IMR-90 (cell line): ENCODE data around the gene TEKT5. TPM values are rescaled to one million over a fixed set of nuclear protein-coding genes. Genes with fewer than 3 reads are reported as not detected.
"Not testable (repeated sequence)": the region's sequence is repeated elsewhere in the genome, so short reads cannot be mapped to it uniquely, and the experiment has no call there.

ENCODE experiments used
- ATAC-seq: fragments of 200-7000 bp; cut with Tn5 transposase; 2 replicates; pipeline ENCODE4 v1.9.1; 2020; ENCODE audit warnings: low read depth, mild to moderate bottlenecking, moderate library complexity
- BruUV-seq: library from RNA; stranded (reverse); fragments of 400-500 nt; replicated peaks from 2 replicates; lab custom pipeline; 2021; lab: Mats Ljungman, UMichigan
- CTCF ChIA-PET: fragments of 300-600 bp; formaldehyde crosslinking; extraction: SDS; loops from one replicate; lab custom pipeline; 2021; ENCODE audit warnings: antibody characterized with exemption; lab: Yijun Ruan, JAX
- POLR2A ChIA-PET: fragments of 300-600 bp; sonication (Branson Sonifier 250); formaldehyde crosslinking; loops from one replicate; lab custom pipeline; 2022; ENCODE audit warnings: antibody characterized with exemption; ENCODE audit not compliant: unreplicated experiment; lab: Charles Lee
- DNase-seq: peaks from one replicate; pipeline ENCODE4 v3.0.0; 2013
- H2AFZ ChIP-seq: replicated peaks from 2 replicates; pipeline ENCODE3; 2013; ENCODE audit warnings: low read length, mild to moderate bottlenecking; ENCODE audit not compliant: poor library complexity
- H2AK5ac ChIP-seq: 2 replicates; pipeline ENCODE4 v1.6.1; 2013; ENCODE audit warnings: low read depth, low read length, inconsistent platforms
- H2AK9ac ChIP-seq: replicated peaks from 2 replicates; pipeline ENCODE3; 2013; ENCODE audit warnings: mild to moderate bottlenecking, low read depth, low read length, moderate library complexity; ENCODE audit not compliant: poor library complexity
- H2BK120ac ChIP-seq: 2 replicates; pipeline ENCODE4 v1.6.1; 2013; ENCODE audit warnings: low read depth, low read length, inconsistent platforms
- H2BK15ac ChIP-seq: 3 replicates; pipeline ENCODE4 v1.6.1; 2013; ENCODE audit warnings: low read depth, low read length, inconsistent platforms
- H2BK20ac ChIP-seq: 2 replicates; pipeline ENCODE4 v1.6.1; 2013; ENCODE audit warnings: low read depth, mild to moderate bottlenecking, inconsistent platforms, low read length, moderate library complexity
- H2BK5ac ChIP-seq: 2 replicates; pipeline ENCODE4 v1.6.1; 2013; ENCODE audit warnings: mild to moderate bottlenecking, low read depth, low read length, inconsistent platforms; ENCODE audit not compliant: poor library complexity, severe bottlenecking
- H3K14ac ChIP-seq: replicated peaks from 2 replicates; pipeline ENCODE4 v1.6.1; 2013; ENCODE audit warnings: low read depth, low read length, inconsistent platforms
- H3K18ac ChIP-seq: 2 replicates; pipeline ENCODE4 v1.6.1; 2013; ENCODE audit warnings: low read depth, low read length, control low read depth
- H3K23ac ChIP-seq: 2 replicates; pipeline ENCODE4 v1.6.1; 2013; ENCODE audit warnings: low read depth, low read length, inconsistent platforms
- H3K27ac ChIP-seq: 2 replicates; pipeline ENCODE4 v1.5.1; 2013; ENCODE audit warnings: mild to moderate bottlenecking, control low read depth, low read length; ENCODE audit not compliant: insufficient read depth
- H3K27me3 ChIP-seq: 2 replicates; pipeline ENCODE4 v1.6.1; 2013; ENCODE audit warnings: low read length; ENCODE audit not compliant: control insufficient read depth, insufficient read depth
- H3K36me3 ChIP-seq: 2 replicates; pipeline ENCODE4 v1.6.1; 2013; ENCODE audit warnings: low read length, mixed read lengths; ENCODE audit not compliant: control insufficient read depth, insufficient read depth
- H3K4ac ChIP-seq: 2 replicates; pipeline ENCODE4 v1.6.1; 2013; ENCODE audit warnings: low read depth, low read length, inconsistent platforms
- H3K4me1 ChIP-seq: 2 replicates; pipeline ENCODE4 v1.6.1; 2013; ENCODE audit warnings: low read length, mixed read lengths; ENCODE audit not compliant: control insufficient read depth, insufficient read depth
- H3K4me2 ChIP-seq: 2 replicates; pipeline ENCODE4 v1.6.1; 2013; ENCODE audit warnings: low read depth, mild to moderate bottlenecking, control low read depth, low read length, moderate library complexity
- H3K4me3 ChIP-seq: 2 replicates; pipeline ENCODE4 v1.5.1; 2013; ENCODE audit warnings: low read depth, mild to moderate bottlenecking, control low read depth, low read length, moderate library complexity; ENCODE audit not compliant: insufficient read depth
- H3K56ac ChIP-seq: 2 replicates; pipeline ENCODE4 v1.6.1; 2013; ENCODE audit warnings: low read length, inconsistent platforms; ENCODE audit not compliant: insufficient read depth; ENCODE audit errors: extremely low read depth
- H3K79me1 ChIP-seq, 2 experiments: 2 replicates each; pipeline ENCODE4 v1.6.1; 2013; ENCODE audit warnings: low read length in 2 of 2, inconsistent platforms in 1 of 2, low read depth in 1 of 2
- H3K9ac ChIP-seq: 2 replicates; pipeline ENCODE4 v1.6.1; 2013; ENCODE audit warnings: low read depth, low read length, control low read depth
- H3K9me1 ChIP-seq: 2 replicates; pipeline ENCODE4 v1.6.1; 2013; ENCODE audit warnings: low read length, inconsistent platforms; ENCODE audit not compliant: insufficient read depth
- H3K9me3 ChIP-seq: 2 replicates; pipeline ENCODE4 v1.6.1; 2013; ENCODE audit warnings: low read length; ENCODE audit not compliant: control insufficient read depth, insufficient read depth
- H4K20me1 ChIP-seq: 2 replicates; pipeline ENCODE4 v1.6.1; 2013; ENCODE audit warnings: low read length, inconsistent platforms; ENCODE audit not compliant: insufficient read depth
- H4K5ac ChIP-seq: 2 replicates; pipeline ENCODE4 v1.6.1; 2013; ENCODE audit warnings: mild to moderate bottlenecking, low read depth, low read length, control low read depth
- H4K8ac ChIP-seq, 2 experiments: 2 replicates each; pipeline ENCODE4 v1.6.1; 2013; ENCODE audit warnings: low read depth in 2 of 2, low read length in 2 of 2, control low read depth in 1 of 2, inconsistent platforms in 1 of 2
- H4K91ac ChIP-seq: 2 replicates; pipeline ENCODE4 v1.6.1; 2013; ENCODE audit warnings: low read depth, low read length, inconsistent platforms; ENCODE audit not compliant: insufficient read depth
- WGBS, 2 experiments: methylation state at CpG; one replicate each; pipeline versions ENCODE4 v1.1.5 to v1.1.7; 2013; ENCODE audit warnings: missing lambda C conversion rate in 2 of 2; ENCODE audit not compliant: insufficient read length in 1 of 2; ENCODE audit errors: extremely low coverage in 2 of 2; 5-methylcytosine and 5-hydroxymethylcytosine counted together
- dilution Hi-C: fragments of 300-500 bp; cut with HindIII; formaldehyde crosslinking; loops from one replicate; pipeline ENCODE4 v1.14.3; 2018; ENCODE audit warnings: low sequenced_read_pairs; ENCODE audit not compliant: unreplicated experiment
- in situ Hi-C: fragments of 300-500 bp; cut with MboI; formaldehyde crosslinking; loops from 3 replicates; pipeline ENCODE4 v1.14.3; 2019; ENCODE audit warnings: low sequenced_read_pairs, inconsistent platforms, mixed read lengths
- intact Hi-C: fragments of 100-400 bp; cut with micrococcal nuclease; formaldehyde crosslinking; loops from 2 replicates; pipeline ENCODE4 v1.10.0; 2022
- polyA plus RNA-seq, 3 experiments: library from polyadenylated mRNA; depleted of rRNA; stranded (reverse); fragments of >200 nt; gene quantifications; 2 replicates each; pipeline ENCODE4 v1.2.3, GENCODE V29; 2012; ENCODE audit warnings: low replicate concordance in 1 of 3
- total RNA-seq: library from RNA; depleted of rRNA; stranded (reverse); fragments of >200 nt; gene quantifications from 2 replicates; pipeline ENCODE4 v1.2.3, GENCODE V29; 2012

The TEKT5 gene
- total and polyA plus RNA-seq, 2 of the 4 experiments (the other 2 are of a cell fraction) = 0.17 TPM; not detected in 1

DNA sequence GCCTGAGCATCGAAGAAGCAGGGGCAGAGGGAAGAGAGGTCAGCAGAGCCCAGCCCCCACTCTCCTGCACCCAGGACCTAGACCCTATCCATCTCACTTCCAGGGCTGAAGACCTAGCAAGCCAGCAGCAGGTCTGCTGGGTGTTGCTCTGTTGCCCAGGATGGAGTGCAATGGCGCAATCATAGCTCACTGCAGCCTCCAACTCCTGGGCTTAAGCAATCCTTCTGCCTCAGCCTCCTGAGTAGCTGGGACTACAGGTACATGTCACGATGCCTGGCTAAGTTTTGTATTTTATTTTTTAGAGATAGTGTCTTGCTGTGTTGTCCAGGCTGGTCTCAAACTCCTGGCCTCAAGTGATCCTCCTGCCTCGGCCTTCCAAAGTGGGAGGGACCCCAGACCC, 61.3 kb downstream of the TEKT5 start:
- ATAC-seq, H3K79me1 ChIP-seq, H3K27me3 ChIP-seq, H3K27ac ChIP-seq, H4K5ac ChIP-seq, CTCF ChIA-PET, intact Hi-C loops, H4K8ac ChIP-seq, H3K18ac ChIP-seq, POLR2A ChIA-PET, H2AK5ac ChIP-seq, in situ Hi-C loops, H2BK5ac ChIP-seq, H2BK15ac ChIP-seq, H3K4me2 ChIP-seq, BruUV-seq, H2BK20ac ChIP-seq, H2AK9ac ChIP-seq, dilution Hi-C loops, H3K14ac ChIP-seq, H2AFZ ChIP-seq, H4K20me1 ChIP-seq, H3K9me3 ChIP-seq, H3K4me1 ChIP-seq, H3K4me3 ChIP-seq, H3K36me3 ChIP-seq, H3K9me1 ChIP-seq, H4K91ac ChIP-seq, H2BK120ac ChIP-seq, H3K23ac ChIP-seq, H3K56ac ChIP-seq, H3K9ac ChIP-seq, H3K4ac ChIP-seq, DNase-seq: not testable (repeated sequence)
- WGBS, 2 experiments = 80% methylated on average over 1 of the region's 4 CpGs; no CpG with 5 or more reads in 1 of the 2 experiments
